G401.6 (cell line): ENCODE measurements around the gene GLIS1.

ENCODE experiments used
- FAIRE-seq: peaks from 2 replicates; lab custom pipeline; 2012; peaks lifted over from hg19 to GRCh38; lab: Jason Lieb, UNC

The GLIS1 gene

GRCh38 chr1:53614231-53615021, 124.5 kb downstream of the GLIS1 start:
- FAIRE-seq = no peak

GRCh38 chr1:53608676-53609075, 130.3 kb downstream of the GLIS1 start:
- FAIRE-seq = no peak

GRCh38 chr1:53608071-53608470, 130.9 kb downstream of the GLIS1 start:
- FAIRE-seq = no peak

- no peak for FAIRE-seq
These were observed 132.3 kb downstream of the GLIS1 start for GRCh38 chr1:53606651-53607051.

GRCh38 chr1:53606197-53606596, 132.8 kb downstream of the GLIS1 start:
- FAIRE-seq = no peak

- FAIRE-seq = no peak
These were observed 133.8 kb downstream of the GLIS1 start for GRCh38 chr1:53605181-53605580.

GRCh38 chr1:53604291-53604919, 134.6 kb downstream of the GLIS1 start:
- no peak for FAIRE-seq

- FAIRE-seq = no peak
These were observed 135.5 kb downstream of the GLIS1 start for GRCh38 chr1:53603431-53603830.

GRCh38 chr1:53601867-53602775, 136.8 kb downstream of the GLIS1 start:
- FAIRE-seq = no peak

GRCh38 chr1:53601031-53601745, 137.8 kb downstream of the GLIS1 start:
- no peak for FAIRE-seq

GRCh38 chr1:53600561-53600960, 138.4 kb downstream of the GLIS1 start:
- FAIRE-seq = no peak

GRCh38 chr1:53600001-53600400, 139.0 kb downstream of the GLIS1 start:
- FAIRE-seq = no peak

GRCh38 chr1:53599481-53599880, 139.5 kb downstream of the GLIS1 start:
- FAIRE-seq = no peak

GRCh38 chr1:53598966-53599365, 140.0 kb downstream of the GLIS1 start:
- no peak for FAIRE-seq

- FAIRE-seq = no peak
These were observed 143.1 kb downstream of the GLIS1 start for GRCh38 chr1:53595906-53596305.

- no peak for FAIRE-seq
These were observed 144.4 kb downstream of the GLIS1 start for GRCh38 chr1:53594391-53595180.

- no peak for FAIRE-seq
These were observed 145.1 kb downstream of the GLIS1 start for GRCh38 chr1:53593758-53594380.

GRCh38 chr1:53592985-53593757, 145.8 kb downstream of the GLIS1 start:
- FAIRE-seq = no peak

GRCh38 chr1:53592521-53592982, 146.4 kb downstream of the GLIS1 start:
- FAIRE-seq = no peak

GRCh38 chr1:53591924-53592323, 147.0 kb downstream of the GLIS1 start:
- no peak for FAIRE-seq
